Activated CD8-positive, alpha-beta T cell treated with anti-CD3 and anti-CD28 coated beads for 36 hours (primary cell): ENCODE results near the gene PSKH1. TPM values are rescaled to one million over a fixed set of nuclear protein-coding genes. Genes with fewer than 3 reads are reported as not detected.

Experiments
- ATAC-seq: fragments of 200-7000 bp; cut with Tn5 transposase; one replicate; pipeline ENCODE4 v1.10.0; 2021; ENCODE audit warnings: mild to moderate bottlenecking, moderate library complexity
- CTCF ChIA-PET: fragments of 350-600 bp; sonication (Branson Sonifier 250); formaldehyde crosslinking; loops from one replicate; lab custom pipeline; 2021; ENCODE audit warnings: antibody characterized with exemption; lab: Charles Lee
- POLR2A ChIA-PET: fragments of 350-600 bp; sonication (Branson Sonifier 250); formaldehyde crosslinking; loops from one replicate; lab custom pipeline; 2021; ENCODE audit warnings: antibody characterized with exemption; lab: Charles Lee
- DNase-seq: peaks from one replicate; pipeline ENCODE4 v3.0.0-alpha.2; 2020
- H3K27ac Mint-ChIP-seq: one replicate; pipeline ENCODE4 v1.8.0; 2021; ENCODE audit warnings: mild to moderate bottlenecking, mixed read lengths
- H3K27me3 Mint-ChIP-seq: one replicate; pipeline ENCODE4 v1.8.0; 2021; ENCODE audit warnings: mixed read lengths
- H3K36me3 Mint-ChIP-seq: one replicate; pipeline ENCODE4 v1.8.0; 2021; ENCODE audit warnings: low read depth, mixed read lengths
- H3K4me1 Mint-ChIP-seq: one replicate; pipeline ENCODE4 v1.8.0; 2021; ENCODE audit warnings: low read depth, mixed read lengths
- H3K4me3 Mint-ChIP-seq: one replicate; pipeline ENCODE4 v1.8.0; 2021; ENCODE audit warnings: mild to moderate bottlenecking, moderate library complexity, mixed read lengths
- H3K9me3 Mint-ChIP-seq: one replicate; pipeline ENCODE4 v1.8.0; 2021; ENCODE audit warnings: mixed read lengths
- intact Hi-C: fragments of 100-400 bp; cut with micrococcal nuclease; formaldehyde crosslinking; loops from one replicate; pipeline ENCODE4 v1.10.0; 2022
- total RNA-seq, 2 experiments: library from RNA; stranded (reverse); gene quantifications; one replicate each; pipeline ENCODE4 v1.2.3, GENCODE V29; 2021
- TF ChIP-seq, protein P1 (sequence below): fragments of 200-600 bp; IDR thresholded peaks from one replicate; pipeline ENCODE4 v1.8.0; 2022; ENCODE audit warnings: antibody characterized with exemption, mild to moderate bottlenecking

PSKH1 gene
- total RNA-seq, 2 experiments from 2014 or later: 8.4 to 8.5 TPM

DNA sequence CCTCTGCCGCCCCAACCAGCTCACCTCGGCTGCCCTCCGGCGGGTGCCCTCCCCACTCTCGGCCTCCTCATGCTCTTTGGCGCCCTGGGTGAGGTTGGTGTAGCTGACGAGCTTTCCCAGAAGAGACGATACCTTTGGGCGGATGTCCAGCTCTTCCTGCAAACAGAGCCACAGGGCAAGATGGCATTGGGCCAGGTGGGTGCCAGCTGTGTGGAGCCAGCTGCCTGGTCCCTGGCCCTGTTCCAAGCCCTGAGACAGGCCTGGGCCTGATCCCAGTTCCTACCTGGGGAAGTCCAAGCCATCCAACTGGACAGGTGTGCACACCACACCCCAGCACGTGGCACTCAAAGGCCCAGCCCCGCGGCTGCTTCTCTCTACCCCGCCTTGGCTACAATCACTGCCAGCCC, 68.5 kb downstream of the PSKH1 start:
- H3K27ac Mint-ChIP-seq: no peak overlapping the region
- H3K9me3 Mint-ChIP-seq: no peaks in the 10 kb centered on the region
- ATAC-seq (no peak), DNase-seq (no peak)
- no peak overlapping the region for H3K4me3 Mint-ChIP-seq
- intact Hi-C loops: no loop called here
- ChIA-PET POLR2A (interaction anchor here (1.0 to 1.5 kb wide), 2 partner anchors 20 to 62 kb away, joined by 3 read pairs; partner anchors contain the start of genes DDX28 and DUS2), CTCF (interaction anchor here (1.4 kb wide), 1 partner anchor 22 kb away, joined by 3 read pairs; no protein-coding TSS in a partner anchor)
- peaks cover 31% of the 10 kb centered on the region for H3K36me3 Mint-ChIP-seq
- no peaks in the 10 kb centered on the region for H3K27me3 Mint-ChIP-seq
- TF ChIP-seq, protein P1, sequence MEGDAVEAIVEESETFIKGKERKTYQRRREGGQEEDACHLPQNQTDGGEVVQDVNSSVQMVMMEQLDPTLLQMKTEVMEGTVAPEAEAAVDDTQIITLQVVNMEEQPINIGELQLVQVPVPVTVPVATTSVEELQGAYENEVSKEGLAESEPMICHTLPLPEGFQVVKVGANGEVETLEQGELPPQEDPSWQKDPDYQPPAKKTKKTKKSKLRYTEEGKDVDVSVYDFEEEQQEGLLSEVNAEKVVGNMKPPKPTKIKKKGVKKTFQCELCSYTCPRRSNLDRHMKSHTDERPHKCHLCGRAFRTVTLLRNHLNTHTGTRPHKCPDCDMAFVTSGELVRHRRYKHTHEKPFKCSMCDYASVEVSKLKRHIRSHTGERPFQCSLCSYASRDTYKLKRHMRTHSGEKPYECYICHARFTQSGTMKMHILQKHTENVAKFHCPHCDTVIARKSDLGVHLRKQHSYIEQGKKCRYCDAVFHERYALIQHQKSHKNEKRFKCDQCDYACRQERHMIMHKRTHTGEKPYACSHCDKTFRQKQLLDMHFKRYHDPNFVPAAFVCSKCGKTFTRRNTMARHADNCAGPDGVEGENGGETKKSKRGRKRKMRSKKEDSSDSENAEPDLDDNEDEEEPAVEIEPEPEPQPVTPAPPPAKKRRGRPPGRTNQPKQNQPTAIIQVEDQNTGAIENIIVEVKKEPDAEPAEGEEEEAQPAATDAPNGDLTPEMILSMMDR: no peak
- peaks cover 2% of the 10 kb centered on the region for H3K4me1 Mint-ChIP-seq

DNA sequence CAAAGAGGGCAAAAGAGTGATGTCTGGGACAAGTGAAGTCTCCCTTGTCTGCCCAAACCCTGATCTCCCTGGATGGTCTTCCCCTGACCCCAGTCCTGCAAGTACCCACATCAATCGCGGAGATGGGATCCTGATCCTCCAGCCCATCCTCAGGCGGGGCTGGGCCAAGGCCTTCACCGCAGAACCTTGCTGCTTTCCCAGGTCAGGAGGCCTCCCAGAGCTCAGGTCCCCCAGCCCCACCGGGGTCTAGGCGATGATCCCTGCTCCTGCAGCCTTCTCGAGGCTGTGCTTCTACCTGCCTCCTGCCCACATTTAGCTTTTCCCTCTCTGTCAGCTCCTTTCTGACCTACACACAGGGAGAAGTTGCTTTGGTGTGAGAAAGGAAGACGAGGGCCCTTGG, 69.1 kb downstream of the PSKH1 start:
- H3K4me1 Mint-ChIP-seq: peaks cover 8% of the 10 kb centered on the region
- no peaks in the 10 kb centered on the region for H3K9me3 Mint-ChIP-seq
- intact Hi-C loops: no loop called here
- TF ChIP-seq, protein P1: no peak
- no peak overlapping the region for H3K27ac Mint-ChIP-seq
- no peak for ATAC-seq
- POLR2A ChIA-PET: interaction anchor here (1.0 to 1.5 kb wide), 3 partner anchors 20 to 61 kb away, joined by 3 read pairs; partner anchors contain the start of genes DDX28 and DUS2
- CTCF ChIA-PET: interaction anchor here (0.6 to 1.4 kb wide), 3 partner anchors 21 to 79 kb away, joined by 3 read pairs; no protein-coding TSS in a partner anchor
- peaks cover 31% of the 10 kb centered on the region for H3K36me3 Mint-ChIP-seq
- no peak for DNase-seq
- H3K27me3 Mint-ChIP-seq: no peaks in the 10 kb centered on the region
- H3K4me3 Mint-ChIP-seq: no peak overlapping the region

DNA sequence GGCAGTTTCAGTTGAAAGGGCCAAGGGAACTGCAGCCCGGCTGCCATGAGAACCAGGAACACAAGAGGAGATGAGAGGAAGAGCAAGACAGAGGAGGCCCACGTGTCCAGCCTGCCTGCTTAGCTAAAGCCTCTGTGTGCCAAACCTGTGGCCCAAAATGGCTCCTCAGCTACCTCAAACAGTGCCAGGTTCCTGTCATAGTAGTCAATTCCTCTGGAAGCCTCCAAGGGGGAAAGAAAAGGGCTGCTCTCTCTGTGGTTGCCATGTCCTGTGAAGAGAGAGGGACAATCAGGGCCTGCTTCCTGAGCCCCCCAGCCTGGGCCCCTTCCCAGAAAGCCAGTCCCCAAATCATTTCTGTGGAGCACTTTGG, 70.2 kb downstream of the PSKH1 start:
- POLR2A ChIA-PET: interaction anchor here (1.0 kb wide), 1 partner anchor 34 kb away, joined by 3 read pairs; no protein-coding TSS in a partner anchor
- ATAC-seq: no peak

DNA sequence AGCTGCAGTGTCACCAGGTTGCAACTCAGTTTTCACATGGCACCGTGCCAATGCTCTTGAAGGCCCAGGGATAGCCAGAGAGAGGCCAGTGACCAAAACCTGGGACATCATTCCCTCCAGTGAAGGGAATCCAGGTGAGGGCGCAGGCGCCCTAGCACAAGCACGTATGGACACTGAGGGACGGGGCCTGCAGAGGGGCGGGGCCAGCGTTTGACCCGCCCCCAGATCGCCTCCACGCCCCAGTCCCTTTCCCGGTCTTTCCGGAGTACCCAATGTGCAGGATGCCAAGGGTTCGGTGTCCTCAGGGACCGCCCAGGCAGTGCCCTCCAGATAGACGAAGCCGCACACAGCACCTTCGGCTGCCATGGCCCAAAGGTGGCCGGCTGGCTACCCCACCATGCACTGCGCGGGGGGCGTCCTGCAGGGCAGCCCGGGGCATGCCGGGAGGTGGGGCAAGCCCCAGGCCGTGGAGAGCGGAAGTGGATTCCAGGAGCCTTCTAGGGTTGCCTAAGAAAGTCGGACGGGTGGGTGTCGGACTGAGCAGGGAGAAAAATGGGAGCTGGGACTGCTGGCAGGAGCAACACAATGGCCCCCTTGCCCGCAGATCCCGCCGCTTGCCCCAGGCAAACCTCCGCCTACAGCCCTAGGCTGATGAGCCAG, 70.7 kb downstream of the PSKH1 start:
- DNase-seq: no peak
- intact Hi-C loops: no loop called here
- POLR2A ChIA-PET: interaction anchor here (0.8 to 1.7 kb wide), 3 partner anchors 14 to 58 kb away, joined by 3 to 9 read pairs (median 4); no protein-coding TSS in a partner anchor

More for the DNA sequence above, 70.2 kb downstream of the PSKH1 start:
- Mint-ChIP-seq H3K4me3 (no peak overlapping the region), H3K9me3 (no peaks in the 10 kb centered on the region), H3K27me3 (no peaks in the 10 kb centered on the region), H3K36me3 (peaks cover 24% of the 10 kb centered on the region), H3K4me1 (peaks cover 11% of the 10 kb centered on the region), H3K27ac (no peak overlapping the region)
- DNase-seq: no peak
- TF ChIP-seq, protein P1: no peak
- CTCF ChIA-PET: no interaction called here
- intact Hi-C loops: no loop called here

More for the DNA sequence above, 70.7 kb downstream of the PSKH1 start:
- H3K27me3 Mint-ChIP-seq: no peaks in the 10 kb centered on the region
- H3K9me3 Mint-ChIP-seq: no peaks in the 10 kb centered on the region
- H3K4me1 Mint-ChIP-seq: peaks cover 11% of the 10 kb centered on the region
- no peak overlapping the region for H3K27ac Mint-ChIP-seq
- CTCF ChIA-PET: interaction anchor here (1.7 kb wide), 1 partner anchor 23 kb away, joined by 5 read pairs; no protein-coding TSS in a partner anchor
- H3K36me3 Mint-ChIP-seq: peaks cover 20% of the 10 kb centered on the region
- H3K4me3 Mint-ChIP-seq: no peak overlapping the region
- TF ChIP-seq, protein P1: no peak
- no peak for ATAC-seq
